Thyroid gland (tissue), 4 donors: ENCODE data around the gene RILPL2.

ENCODE experiments used
- POLR2A ChIP-seq, 2 donors: fragments of 450-650 bp; IDR thresholded peaks; one replicate each; pipeline ENCODE4 v1.6.1; 2017; ENCODE audit warnings: antibody characterized with exemption in 2 of 2, mild to moderate bottlenecking in 2 of 2, moderate library complexity in 1 of 2
- TF ChIP-seq, protein P1 (sequence below), 6 experiments: fragments of 200-600 bp in 3 of 6; fragments of 450-650 bp in 3 of 6; sonication (generic) in 3 of 6; IDR thresholded peaks; one replicate each; pipeline ENCODE4 v1.5.1; 2016 to 2019; ENCODE audit warnings: antibody characterized with exemption in 6 of 6, mild to moderate bottlenecking in 2 of 6, inconsistent platforms in 1 of 6, moderate library complexity in 1 of 6

DNA sequence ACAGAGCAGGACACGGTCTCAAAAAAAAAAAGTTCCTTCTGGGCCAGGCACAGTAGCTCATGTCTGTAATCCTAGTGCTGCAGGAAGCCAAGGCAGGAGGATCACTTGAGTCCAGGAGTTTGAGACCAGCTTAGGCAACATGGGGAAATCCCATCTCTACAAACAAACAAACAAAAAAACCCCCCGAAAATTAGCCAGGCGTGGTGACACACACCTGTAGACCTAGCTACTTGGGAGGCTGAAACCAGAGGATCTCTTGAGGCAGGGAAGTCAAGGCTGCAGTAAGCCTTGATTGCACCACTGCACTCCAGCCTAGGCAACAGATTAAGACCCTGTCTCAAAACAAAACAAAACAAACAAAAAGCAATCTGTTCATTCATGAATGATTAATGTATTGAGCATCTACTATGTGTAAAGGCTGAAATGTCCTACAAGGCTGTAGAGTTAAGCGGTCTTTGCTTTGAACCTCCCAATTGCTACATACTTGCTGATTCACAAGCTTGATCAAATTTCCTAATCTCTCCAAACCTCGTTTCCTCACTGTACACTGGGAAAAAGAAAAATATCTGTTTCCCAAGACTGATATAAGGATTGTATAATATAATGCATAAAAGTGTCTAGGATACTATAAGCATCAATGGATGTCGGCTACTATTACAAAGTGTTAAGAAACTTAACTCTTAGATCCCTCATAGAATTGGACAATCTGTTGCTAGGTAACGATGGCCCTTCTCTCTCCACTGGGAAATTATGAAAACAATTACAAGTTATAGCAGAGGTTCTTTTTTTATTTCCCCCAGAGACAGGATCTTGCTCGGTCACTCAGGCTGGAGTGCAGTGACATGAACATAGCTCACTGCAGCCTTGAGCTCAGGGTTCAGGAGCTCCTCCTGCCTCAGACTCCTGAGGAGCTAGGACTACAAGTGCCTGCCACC is 7.9 kb upstream of the RILPL2 start:
- TF ChIP-seq, protein P1, sequence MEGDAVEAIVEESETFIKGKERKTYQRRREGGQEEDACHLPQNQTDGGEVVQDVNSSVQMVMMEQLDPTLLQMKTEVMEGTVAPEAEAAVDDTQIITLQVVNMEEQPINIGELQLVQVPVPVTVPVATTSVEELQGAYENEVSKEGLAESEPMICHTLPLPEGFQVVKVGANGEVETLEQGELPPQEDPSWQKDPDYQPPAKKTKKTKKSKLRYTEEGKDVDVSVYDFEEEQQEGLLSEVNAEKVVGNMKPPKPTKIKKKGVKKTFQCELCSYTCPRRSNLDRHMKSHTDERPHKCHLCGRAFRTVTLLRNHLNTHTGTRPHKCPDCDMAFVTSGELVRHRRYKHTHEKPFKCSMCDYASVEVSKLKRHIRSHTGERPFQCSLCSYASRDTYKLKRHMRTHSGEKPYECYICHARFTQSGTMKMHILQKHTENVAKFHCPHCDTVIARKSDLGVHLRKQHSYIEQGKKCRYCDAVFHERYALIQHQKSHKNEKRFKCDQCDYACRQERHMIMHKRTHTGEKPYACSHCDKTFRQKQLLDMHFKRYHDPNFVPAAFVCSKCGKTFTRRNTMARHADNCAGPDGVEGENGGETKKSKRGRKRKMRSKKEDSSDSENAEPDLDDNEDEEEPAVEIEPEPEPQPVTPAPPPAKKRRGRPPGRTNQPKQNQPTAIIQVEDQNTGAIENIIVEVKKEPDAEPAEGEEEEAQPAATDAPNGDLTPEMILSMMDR (IDR thresholded peaks at IDR 0.05), result no peak
- TF ChIP-seq POLR2A (IDR thresholded peaks at IDR 0.05), result peak in 1 of 2 donors; percentile 10
